HG03432 (cell line): ENCODE data around the gene TNNT3.
"Not testable (repeated sequence)": the region's sequence is repeated elsewhere in the genome, so short reads cannot be mapped to it uniquely, and the experiment has no call there.

Experiments used
- ATAC-seq: cut with Tn5 transposase; IDR thresholded peaks from one replicate; pipeline ENCODE4 v1.9.1; 2021; ENCODE audit warnings: mild to moderate bottlenecking, moderate library complexity; ENCODE audit not compliant: unreplicated experiment

TNNT3 gene

DNA sequence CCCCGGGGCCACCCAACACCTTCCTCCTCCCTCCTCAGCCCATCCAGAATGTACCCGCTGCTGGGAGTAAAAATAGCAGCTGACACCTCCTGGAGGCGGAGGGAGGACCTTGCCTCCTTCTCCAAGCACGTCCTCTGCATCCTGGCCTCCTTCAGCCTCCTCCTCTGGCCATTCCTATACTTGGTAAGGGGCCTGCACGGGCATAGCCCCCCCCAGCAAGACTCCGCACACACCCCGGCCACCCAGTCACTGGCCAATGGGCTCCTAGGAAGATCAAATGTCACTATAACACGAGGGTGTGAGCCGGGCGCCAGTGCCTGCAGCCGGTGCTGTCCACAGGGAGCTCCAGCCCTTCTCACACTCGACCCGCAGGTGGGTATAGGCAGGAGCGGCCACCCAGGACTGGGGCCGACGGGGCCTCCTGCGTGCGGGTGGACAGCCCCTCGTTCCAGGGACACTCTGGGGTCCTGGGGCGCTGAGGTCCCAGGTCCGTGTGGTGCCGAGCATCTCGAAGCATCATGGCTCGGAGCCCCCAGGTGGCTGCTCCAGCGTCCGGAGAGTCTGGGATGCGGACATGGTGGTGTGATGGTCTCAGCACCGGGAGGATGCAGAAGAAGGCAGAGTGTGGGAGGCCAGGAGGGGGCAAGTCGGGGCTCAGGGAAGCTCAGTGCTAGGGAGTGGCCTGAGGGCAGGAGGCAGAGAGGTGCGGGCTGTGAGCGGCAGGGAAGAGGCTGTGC lies at the start of gene TNNT3:
Gene TNNT3 (plus strand): TSS at position 313 of the 737 bp plus-strand sequence. CDS start 3,172 bp downstream, outside the sequence.
- ATAC-seq: no peak

DNA sequence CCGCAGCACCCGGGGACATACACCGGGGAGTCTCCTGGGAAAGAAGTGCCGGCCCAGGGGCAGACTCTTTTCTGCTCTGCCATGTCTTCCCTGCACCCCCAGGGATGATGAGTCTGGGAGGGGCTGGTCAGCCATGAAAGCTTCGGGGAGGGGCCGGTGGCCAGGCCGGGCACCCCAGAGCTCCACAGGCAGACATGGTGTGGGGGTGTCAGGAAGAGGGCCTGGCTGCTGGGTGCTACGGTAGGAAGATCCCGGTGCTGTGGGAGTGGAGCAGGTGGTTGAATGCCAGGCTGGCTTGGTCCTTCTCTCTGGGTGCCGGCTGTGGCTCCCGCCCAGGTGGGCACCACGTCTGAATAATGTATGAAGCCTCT lies 49.2 kb upstream of the TNNT3 start:
- ATAC-seq: no peak

DNA sequence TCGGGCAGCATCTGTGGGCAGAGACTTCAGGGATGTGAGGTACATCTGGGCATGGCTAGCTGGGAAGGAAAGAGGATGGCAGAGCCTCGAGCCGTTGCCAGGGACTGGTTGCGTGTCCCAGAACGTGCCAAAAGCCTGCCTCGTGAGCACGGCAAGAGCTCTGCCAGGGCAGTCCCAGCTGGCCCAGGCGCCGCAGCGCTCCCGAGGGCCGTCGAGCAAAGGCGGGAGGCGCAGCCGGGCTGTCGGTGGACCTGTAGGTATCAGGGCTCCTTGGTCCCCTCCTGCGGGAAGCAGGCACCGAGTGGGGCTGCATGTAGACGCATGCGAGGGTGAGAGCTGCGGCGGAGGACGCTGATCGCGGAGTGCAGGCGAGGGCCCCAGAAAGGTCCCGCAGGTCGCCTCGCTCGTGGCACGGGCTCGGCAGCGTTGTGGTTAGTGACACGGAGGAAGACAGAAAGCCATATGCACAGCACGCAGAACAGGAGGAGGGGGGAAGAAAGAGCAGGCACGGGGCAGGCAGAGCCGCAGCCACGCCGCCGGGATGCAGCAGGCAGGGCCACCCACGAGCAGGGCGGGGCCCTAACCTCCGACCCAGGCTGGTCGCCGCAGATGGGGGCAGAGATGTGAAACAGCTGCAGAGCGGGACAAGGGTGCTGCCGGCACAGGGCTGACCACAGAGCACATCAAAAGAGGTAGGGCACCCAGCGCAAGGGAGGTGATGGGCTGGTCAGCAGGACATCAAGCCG lies 48.6 kb upstream of the TNNT3 start:
- ATAC-seq: no peak

DNA sequence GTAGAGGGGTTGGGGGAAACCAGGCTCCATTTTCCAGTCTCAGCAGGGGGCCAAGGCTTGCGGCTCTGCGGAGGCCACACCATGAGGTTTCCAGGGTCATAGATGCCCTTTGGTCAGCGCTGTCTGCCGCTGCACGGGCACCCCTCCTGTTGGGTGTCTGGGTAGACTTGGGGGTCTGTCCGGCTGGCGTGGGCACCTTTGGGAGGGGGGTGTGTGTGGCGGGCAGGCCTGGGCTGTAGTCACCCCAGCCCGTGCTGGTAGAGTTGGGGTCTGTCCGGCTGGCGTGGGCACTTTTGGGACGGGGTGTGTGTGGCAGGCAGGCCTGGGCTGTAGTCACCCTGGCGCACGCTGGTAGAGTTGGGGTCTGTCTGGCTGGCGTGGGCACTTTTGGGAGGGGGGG lies 48.0 kb upstream of the TNNT3 start:
- ATAC-seq: no peak

- ATAC-seq: no peak
These were observed 47.1 kb upstream of the TNNT3 start for GRCh38 chr11:1872267-1872985.

DNA sequence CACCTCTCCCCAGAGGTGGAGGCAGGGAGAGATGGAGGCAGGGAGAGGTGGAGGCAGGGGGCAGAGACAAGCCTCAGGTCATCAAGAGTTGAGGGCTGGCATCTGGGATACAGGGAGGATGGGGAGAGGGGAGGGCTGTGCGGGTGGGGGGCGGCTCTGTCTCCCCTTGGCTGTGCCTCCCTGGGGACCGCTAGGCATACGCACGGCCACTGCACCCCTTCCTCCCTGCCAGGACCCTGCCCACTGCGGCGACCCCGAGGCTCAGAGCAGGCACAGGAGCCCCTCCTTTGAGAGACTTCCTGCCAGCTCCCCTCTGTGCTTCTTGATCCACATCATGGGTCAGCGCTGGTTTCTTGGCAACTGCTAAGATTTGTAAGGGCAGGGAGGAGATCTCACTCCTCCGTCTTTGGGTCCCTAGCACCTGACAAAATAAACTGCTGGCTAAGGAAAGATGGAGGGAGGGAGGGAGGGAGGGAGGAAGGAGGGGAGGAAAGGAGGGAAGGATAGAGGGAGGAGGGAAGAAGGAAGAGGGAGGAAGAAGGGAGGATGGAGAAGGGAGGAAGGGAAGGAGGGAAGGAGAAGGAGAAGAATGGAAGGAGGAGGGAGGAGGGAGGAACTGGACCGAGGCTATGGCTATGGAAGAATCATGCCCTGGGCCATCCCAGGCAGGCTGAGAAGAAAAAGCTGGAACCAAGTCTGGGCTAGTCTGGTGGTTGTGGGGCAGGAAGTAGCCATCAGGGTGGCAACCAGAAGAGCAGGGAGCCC lies 46.3 kb upstream of the TNNT3 start:
- ATAC-seq: no peak

DNA sequence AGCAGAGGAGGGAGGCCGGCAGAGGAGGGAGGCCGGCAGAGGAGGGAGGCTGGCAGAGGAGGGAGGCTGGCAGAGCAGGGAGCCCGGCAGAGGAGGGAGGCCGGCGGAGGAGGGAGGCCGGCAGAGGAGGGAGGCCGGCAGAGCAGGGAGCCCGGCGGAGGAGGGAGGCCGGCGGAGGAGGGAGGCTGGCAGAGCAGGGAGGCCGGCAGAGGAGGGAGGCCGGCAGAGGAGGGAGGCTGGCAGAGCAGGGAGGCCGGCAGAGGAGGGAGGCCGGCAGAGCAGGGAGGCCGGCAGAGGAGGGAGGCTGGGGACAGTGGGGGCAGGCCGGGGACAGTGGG lies 45.7 kb upstream of the TNNT3 start:
- ATAC-seq: not testable (repeated sequence)

DNA sequence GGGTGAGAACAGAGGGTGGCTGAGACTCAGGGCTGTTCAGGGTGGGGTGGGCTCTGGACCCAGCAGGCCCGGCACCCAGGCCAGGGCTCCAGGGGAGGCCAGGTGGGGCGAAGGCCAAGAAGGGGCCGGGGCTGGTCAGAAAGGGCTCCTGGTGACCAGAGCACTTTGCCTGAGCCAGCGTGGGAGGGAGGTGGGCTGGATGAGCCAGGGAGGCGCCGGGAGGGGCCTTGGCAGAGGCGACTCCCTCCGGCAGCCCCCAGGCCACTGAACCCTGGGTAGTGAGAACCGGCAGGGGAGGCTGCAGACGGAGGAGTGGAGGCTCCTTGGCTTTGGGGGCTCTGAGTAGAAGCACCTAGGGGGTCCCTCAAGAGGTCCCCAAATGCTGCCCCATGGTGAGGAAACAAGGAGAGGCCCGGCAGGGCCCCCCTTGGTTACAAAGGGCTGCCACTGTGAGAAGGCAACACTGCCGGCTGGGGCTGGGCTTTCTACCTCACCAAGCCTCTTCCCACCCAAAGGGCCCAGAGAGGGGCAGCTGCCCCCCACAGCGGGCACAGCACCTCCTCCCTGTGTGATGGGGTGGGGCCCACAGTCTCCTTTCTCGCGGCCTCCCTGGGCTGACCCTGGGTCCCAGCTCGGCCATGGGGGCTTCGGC lies 44.9 kb upstream of the TNNT3 start:
- ATAC-seq: not testable (repeated sequence)

GRCh38 chr11:1875093-1875850 lies 44.2 kb upstream of the TNNT3 start:
- ATAC-seq: no peak

GRCh38 chr11:1875851-1876301 lies 43.6 kb upstream of the TNNT3 start:
- ATAC-seq: not testable (repeated sequence)

DNA sequence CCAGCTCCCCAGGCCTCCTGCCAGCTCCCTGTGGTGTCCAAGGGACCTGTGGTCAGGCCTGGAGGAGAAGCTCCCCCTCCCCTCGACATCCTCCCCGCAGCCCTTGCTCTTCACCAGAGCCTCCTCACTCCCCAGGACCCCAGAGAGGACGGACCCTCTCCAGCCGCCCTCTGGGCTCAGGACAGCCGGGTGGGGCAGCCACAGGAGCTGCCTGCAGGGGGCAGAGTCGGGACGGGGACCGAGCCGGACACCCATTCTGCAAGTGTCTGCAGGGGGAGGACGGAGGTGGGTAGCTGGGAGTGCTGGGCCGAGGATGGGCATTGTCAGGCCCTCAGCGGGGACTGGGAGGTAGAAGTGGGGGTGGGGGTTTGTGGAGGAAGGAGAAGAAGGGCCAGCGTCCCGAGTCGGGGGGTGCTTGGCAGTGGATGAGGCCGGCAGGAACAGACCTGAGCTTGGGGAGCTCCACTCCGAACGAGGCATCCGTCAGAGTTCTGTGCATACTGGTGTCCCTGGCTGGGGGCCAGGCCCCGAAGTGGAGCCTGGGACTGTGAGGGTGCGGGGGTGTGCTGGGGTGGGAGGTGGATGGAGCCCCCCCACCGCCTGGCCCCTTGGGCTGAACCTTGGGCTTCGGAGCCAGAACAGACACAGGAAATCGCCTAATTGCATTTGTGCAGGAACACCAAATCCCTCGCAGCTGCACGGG lies 43.0 kb upstream of the TNNT3 start:
- no peak for ATAC-seq

DNA sequence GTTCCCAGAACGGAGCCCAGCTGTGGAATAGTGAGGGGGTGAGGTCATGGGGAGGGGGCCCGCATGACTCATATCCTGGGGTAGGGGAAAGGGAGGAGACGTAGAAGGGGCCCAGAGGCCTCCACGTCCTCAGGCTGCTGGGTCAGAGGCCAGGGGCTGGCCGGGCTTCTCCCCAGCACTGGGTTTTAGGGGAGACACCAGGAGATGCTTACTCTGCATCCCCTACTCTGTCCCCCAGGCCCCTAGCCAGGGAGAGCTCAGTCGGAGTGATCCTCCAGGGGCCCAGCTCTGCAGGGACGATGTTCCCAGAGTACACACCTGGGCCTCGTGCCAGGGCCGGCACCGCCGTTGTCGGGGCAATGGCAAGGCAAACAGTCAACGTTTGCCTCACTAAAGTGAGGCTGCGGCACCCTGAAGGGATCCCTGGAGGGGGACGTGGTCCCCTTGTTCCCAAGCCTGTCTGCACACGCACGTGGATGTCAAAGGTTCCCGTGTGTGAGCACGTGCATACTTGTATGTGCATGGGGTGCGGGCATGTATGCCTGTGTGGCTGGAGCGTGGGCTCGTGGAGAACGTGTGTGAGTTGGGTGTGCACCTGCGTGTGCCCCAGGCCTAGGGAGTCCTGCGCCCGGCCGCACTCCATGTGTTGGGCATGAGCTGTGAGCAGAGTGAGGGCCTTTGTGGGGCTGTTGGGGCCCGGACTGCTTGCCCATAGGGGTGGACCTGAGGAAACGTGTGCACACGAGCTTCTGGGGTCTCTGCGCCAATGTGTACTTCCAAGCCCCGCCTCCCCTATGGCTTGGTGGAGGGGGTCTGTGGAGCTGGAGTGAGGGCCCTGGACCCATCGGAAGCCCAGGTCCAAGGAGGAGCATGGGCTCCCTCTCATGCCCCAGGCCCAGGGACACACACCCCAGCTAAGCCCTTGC lies 42.0 kb upstream of the TNNT3 start:
- no peak for ATAC-seq

- ATAC-seq: no peak
These were observed 41.1 kb upstream of the TNNT3 start for GRCh38 chr11:1878137-1879031.

GRCh38 chr11:1879342-1879940 lies 40.1 kb upstream of the TNNT3 start:
- no peak for ATAC-seq

DNA sequence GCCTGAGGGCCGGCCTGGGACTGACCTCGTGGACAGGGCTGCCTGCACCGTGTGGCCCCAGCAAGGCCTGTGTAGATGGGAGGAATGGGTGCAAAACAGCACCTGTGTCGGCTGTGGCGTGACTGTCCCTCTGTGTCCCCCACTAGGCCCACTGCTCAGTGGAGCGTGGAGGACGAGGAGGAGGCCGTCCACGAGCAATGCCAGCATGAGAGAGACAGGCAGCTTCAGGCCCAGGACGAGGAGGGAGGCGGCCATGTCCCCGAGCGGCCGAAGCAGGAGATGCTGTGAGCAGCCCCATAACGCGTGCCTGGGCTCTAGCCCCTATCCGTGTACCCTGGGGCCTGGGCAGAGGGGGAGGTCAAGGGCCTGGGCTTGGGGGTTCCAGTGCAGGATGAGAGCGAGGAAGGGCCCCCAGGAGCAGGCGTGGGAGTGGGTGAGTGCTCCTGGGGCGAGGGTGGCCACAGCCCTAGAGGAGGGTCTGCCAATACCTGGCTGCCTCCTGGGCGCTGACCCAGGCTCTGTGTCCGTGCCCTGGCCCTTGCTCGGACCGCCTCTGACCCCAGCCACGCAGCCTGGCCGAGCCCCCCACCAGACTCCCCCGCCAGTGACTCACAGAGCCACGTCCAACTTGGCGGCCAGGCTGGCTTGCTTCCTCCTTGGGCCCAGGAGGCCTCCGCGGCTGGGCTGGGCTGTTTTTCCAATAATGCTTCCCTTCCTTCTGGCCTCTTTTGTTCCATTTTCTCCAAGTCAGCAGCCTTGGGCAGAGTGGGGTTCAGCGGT lies 39.4 kb upstream of the TNNT3 start:
- no peak for ATAC-seq
